ENCODE results near the gene KANK4. TPM values are rescaled to one million over a fixed set of nuclear protein-coding genes. Genes with fewer than 3 reads are reported as not detected.

KANK4 gene
- not detected in 2 replicates for total RNA-seq

GRCh38 chr1:62318756-62319544, at the start of gene KANK4:
Gene KANK4 (minus strand): TSS chr1:62319434. CDS start chr1:62281564, 37,870 bp downstream.

GRCh38 chr1:62194651-62195544, 124.3 kb downstream of the KANK4 start, which contains the start of gene L1TD1:
Gene L1TD1 (plus strand): TSS chr1:62194849. CDS start chr1:62206629, 11,780 bp downstream.

Other genes with a start within 250 kb of the KANK4 start
- gene L1TD1, start 124.6 kb downstream of the KANK4 start, total RNA-seq, result not detected in 2 replicates
- gene USP1, start 117.6 kb upstream of the KANK4 start, total RNA-seq, result 15.5 and 41.4 TPM in 2 replicates